Activated B cell treated with CpG ODN at 0.5 μM for 24 hours (primary cell): ENCODE measurements around the gene FGF1. TPM values are rescaled to one million over a fixed set of nuclear protein-coding genes. Genes with fewer than 3 reads are reported as not detected.

ENCODE experiments used
- ATAC-seq: fragments of 200-7000 bp; cut with Tn5 transposase; one replicate; pipeline ENCODE4 v1.10.0; 2021; ENCODE audit warnings: low read depth, mild to moderate bottlenecking, moderate library complexity
- CTCF ChIA-PET: fragments of 350-600 bp; sonication (Branson Sonifier 250); formaldehyde crosslinking; loops from one replicate; lab custom pipeline; 2021; ENCODE audit warnings: antibody characterized with exemption; lab: Charles Lee
- POLR2A ChIA-PET: fragments of 350-600 bp; sonication (Branson Sonifier 250); formaldehyde crosslinking; loops from one replicate; lab custom pipeline; 2021; ENCODE audit warnings: antibody characterized with exemption; lab: Charles Lee
- DNase-seq: peaks from one replicate; pipeline ENCODE4 v3.0.0; 2022
- H3K27ac Mint-ChIP-seq: one replicate; pipeline ENCODE4 v1.8.0; 2020; ENCODE audit warnings: mixed read lengths
- H3K27me3 Mint-ChIP-seq: one replicate; pipeline ENCODE4 v1.8.0; 2021; ENCODE audit warnings: mixed read lengths
- H3K36me3 Mint-ChIP-seq: one replicate; pipeline ENCODE4 v1.8.0; 2021; ENCODE audit warnings: low read depth, mixed read lengths
- H3K4me1 Mint-ChIP-seq: one replicate; pipeline ENCODE4 v1.8.0; 2021; ENCODE audit warnings: mixed read lengths
- H3K4me3 Mint-ChIP-seq: one replicate; pipeline ENCODE4 v1.8.0; 2020; ENCODE audit warnings: mild to moderate bottlenecking, mixed read lengths
- H3K9me3 Mint-ChIP-seq: one replicate; pipeline ENCODE4 v1.8.0; 2020; ENCODE audit warnings: mixed read lengths
- intact Hi-C: fragments of 100-400 bp; cut with micrococcal nuclease; formaldehyde crosslinking; loops from one replicate; pipeline ENCODE4 v1.15.1; 2024
- total RNA-seq: library from RNA; stranded (reverse); gene quantifications from 2 replicates; pipeline ENCODE4 v1.2.3, GENCODE V29; 2022
- TF ChIP-seq, protein P1 (sequence below): fragments of 200-600 bp; IDR thresholded peaks from one replicate; pipeline ENCODE4 v1.8.0; 2022; ENCODE audit warnings: antibody characterized with exemption, mild to moderate bottlenecking

The FGF1 gene
- total RNA-seq, 1 donor from 2014 or later, result not detected

DNA sequence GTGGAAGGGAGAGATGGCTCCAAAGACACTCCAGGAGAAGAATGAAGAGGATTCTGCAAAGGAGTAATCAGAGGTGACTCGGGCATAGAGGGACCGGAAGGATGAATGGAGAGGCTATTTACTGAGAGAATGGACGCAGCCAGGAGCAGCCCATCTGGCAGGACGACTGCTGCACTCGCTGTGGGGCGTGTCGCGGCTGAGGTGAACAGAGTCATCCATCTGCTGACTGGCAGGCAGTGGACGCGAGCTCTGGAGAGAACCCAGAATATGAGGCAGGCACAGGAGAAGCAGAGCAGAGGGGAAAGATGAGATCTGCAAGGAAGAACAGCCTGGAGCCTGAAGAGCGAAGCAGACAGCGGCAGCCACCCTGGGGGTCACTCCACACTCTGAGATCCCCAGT is 16.4 kb downstream of the FGF1 start:
- CTCF ChIA-PET, result no interaction called here
- intact Hi-C loops, result no loop called here
- no peaks in the 10 kb centered on the region for H3K4me1 Mint-ChIP-seq
- no peak for ATAC-seq
- no peak overlapping the region for H3K4me3 Mint-ChIP-seq
- no peak for DNase-seq
- H3K27ac Mint-ChIP-seq, result no peak overlapping the region
- TF ChIP-seq, protein P1, sequence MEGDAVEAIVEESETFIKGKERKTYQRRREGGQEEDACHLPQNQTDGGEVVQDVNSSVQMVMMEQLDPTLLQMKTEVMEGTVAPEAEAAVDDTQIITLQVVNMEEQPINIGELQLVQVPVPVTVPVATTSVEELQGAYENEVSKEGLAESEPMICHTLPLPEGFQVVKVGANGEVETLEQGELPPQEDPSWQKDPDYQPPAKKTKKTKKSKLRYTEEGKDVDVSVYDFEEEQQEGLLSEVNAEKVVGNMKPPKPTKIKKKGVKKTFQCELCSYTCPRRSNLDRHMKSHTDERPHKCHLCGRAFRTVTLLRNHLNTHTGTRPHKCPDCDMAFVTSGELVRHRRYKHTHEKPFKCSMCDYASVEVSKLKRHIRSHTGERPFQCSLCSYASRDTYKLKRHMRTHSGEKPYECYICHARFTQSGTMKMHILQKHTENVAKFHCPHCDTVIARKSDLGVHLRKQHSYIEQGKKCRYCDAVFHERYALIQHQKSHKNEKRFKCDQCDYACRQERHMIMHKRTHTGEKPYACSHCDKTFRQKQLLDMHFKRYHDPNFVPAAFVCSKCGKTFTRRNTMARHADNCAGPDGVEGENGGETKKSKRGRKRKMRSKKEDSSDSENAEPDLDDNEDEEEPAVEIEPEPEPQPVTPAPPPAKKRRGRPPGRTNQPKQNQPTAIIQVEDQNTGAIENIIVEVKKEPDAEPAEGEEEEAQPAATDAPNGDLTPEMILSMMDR, result no peak
- H3K9me3 Mint-ChIP-seq, result no peaks in the 10 kb centered on the region
- POLR2A ChIA-PET, result no interaction called here
- H3K36me3 Mint-ChIP-seq, result no peaks in the 10 kb centered on the region
- H3K27me3 Mint-ChIP-seq, result no peaks in the 10 kb centered on the region

DNA sequence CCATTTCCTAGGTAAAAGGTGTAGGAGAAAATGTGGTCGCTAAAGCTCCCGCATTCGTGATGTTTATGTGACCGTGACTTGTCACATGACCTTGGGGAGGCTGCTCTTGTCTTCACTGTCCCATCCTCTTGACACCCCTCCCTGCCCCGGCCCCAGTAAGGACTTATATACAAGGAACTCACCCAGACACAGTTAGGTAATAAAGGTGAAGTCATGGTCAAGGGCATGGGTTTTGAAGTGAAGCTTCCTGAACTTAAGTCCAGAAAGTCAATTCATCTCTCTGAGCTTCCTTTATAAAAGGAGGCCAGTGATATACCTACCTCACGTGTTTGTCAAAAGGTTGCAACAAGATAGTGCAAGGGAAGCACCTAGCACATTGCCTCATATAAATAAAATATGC is 17.6 kb downstream of the FGF1 start:
- no peak overlapping the region for H3K4me3 Mint-ChIP-seq
- no peaks in the 10 kb centered on the region for H3K9me3 Mint-ChIP-seq
- TF ChIP-seq, protein P1, result no peak
- H3K4me1 Mint-ChIP-seq, result no peaks in the 10 kb centered on the region
- ChIA-PET POLR2A (no interaction called here), CTCF (no interaction called here)
- no peaks in the 10 kb centered on the region for H3K27me3 Mint-ChIP-seq
- H3K27ac Mint-ChIP-seq, result no peak overlapping the region
- H3K36me3 Mint-ChIP-seq, result no peaks in the 10 kb centered on the region
- ATAC-seq, result no peak
- no peak for DNase-seq
- intact Hi-C loops, result no loop called here

DNA sequence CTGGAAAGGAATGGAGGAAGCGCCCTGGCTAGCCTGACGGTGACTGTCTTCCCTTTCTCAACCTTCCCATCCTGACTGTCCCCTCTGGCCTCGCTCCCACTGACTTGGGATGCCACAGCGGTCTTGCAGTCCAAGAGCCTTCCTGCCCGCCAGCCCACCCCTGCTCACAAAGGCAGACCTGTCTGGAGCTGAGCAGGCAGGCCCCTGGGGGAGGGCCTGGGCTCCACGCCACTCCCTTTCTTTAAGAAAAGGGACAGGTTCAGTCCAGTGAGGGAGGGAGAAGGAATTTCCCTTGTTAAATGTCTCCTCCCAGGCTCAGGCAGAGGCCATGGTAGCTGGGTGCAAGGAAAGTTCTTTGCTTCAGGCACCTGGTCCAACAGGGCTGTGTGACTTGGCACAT is 18.1 kb downstream of the FGF1 start:
- Mint-ChIP-seq H3K27me3 (no peaks in the 10 kb centered on the region), H3K4me3 (no peak overlapping the region), H3K36me3 (no peaks in the 10 kb centered on the region), H3K9me3 (no peaks in the 10 kb centered on the region), H3K27ac (no peak overlapping the region), H3K4me1 (no peaks in the 10 kb centered on the region)
- ChIA-PET CTCF (no interaction called here), POLR2A (no interaction called here)
- DNase-seq, result no peak
- no peak for ATAC-seq
- TF ChIP-seq, protein P1, result no peak
- intact Hi-C loops, result no loop called here

DNA sequence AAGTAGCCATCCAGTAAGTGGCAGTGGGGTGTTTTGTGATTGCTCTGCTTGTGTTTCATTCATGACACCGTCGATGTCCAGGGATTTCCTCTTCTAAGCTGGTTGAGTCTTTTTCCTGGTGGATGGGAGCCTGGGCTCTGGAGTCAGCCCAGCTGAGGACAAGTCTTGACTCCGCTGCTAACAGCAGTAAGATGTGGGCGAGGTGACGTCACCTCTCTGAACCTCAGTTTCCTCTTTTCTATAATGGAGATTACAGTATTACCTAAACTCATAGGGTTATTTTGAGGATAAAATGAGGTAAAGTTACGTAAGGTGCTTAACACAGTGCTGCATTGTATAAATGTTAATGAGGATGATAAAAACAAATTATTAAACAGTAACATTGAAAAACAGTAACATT is 21.3 kb downstream of the FGF1 start:
- no peak for DNase-seq
- TF ChIP-seq, protein P1, result no peak
- POLR2A ChIA-PET, result no interaction called here
- peaks cover 10% of the 10 kb centered on the region for H3K27me3 Mint-ChIP-seq
- H3K9me3 Mint-ChIP-seq, result peaks cover 4% of the 10 kb centered on the region
- CTCF ChIA-PET, result interaction anchor here (0.8 kb wide), 1 partner anchor 9 kb away, joined by 3 read pairs; no protein-coding TSS in a partner anchor
- no peaks in the 10 kb centered on the region for H3K4me1 Mint-ChIP-seq
- H3K4me3 Mint-ChIP-seq, result no peak overlapping the region
- no peak overlapping the region for H3K27ac Mint-ChIP-seq
- intact Hi-C loops, result no loop called here
- no peak for ATAC-seq
- H3K36me3 Mint-ChIP-seq, result no peaks in the 10 kb centered on the region

DNA sequence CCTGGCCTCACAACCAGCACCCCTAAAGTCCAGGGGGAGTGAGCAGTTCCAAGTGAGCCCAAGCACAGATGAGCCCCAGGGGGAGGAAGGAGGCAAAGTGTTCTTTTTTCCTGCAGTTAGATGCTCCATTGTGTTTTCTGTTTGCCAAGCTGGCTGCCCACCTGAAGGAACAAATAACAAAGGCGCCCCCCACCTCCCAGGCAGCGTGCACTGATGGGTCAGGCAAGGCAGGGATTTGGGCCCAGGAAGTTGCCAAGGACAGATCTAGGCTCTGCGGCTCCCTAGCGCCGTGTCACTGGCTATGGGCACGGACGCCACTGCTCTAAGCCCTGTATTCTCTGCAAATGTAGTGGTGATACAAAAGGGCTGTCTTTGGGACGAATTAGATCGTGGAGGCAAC is 21.8 kb downstream of the FGF1 start:
- DNase-seq (no peak), ATAC-seq (no peak)
- Mint-ChIP-seq H3K27me3 (peaks cover 10% of the 10 kb centered on the region), H3K27ac (no peak overlapping the region), H3K4me1 (no peaks in the 10 kb centered on the region), H3K9me3 (peaks cover 4% of the 10 kb centered on the region), H3K4me3 (no peak overlapping the region), H3K36me3 (no peaks in the 10 kb centered on the region)
- intact Hi-C loops, result no loop called here
- TF ChIP-seq, protein P1, result no peak
- ChIA-PET CTCF (interaction anchor here (0.8 kb wide), 1 partner anchor 8 kb away, joined by 3 read pairs; no protein-coding TSS in a partner anchor), POLR2A (no interaction called here)
